Tibial nerve (tissue), 4 donors: ENCODE data around the gene PPFIBP1. TPM values are rescaled to one million over a fixed set of nuclear protein-coding genes. Genes with fewer than 3 reads are reported as not detected.
"Not testable (repeated sequence)": the region's sequence is repeated elsewhere in the genome, so short reads cannot be mapped to it uniquely, and the experiment has no call there.

Source experiments
- DNase-seq, 2 donors: peaks; one replicate each; pipeline ENCODE4 v3.0.0-alpha.2; 2019; ENCODE audit warnings: low spot score in 2 of 2
- H3K27ac ChIP-seq, 4 donors: fragments of 200-600 bp; sonication (generic) in 3 of 4; one replicate each; pipeline ENCODE4 v1.5.1; 2017 to 2019; ENCODE audit warnings: mild to moderate bottlenecking in 1 of 4
- H3K27me3 ChIP-seq, 2 donors: fragments of 200-600 bp; sonication (generic) in 1 of 2; one replicate each; pipeline versions ENCODE4 v1.5.1 to v1.6.0; 2017 to 2019
- H3K36me3 ChIP-seq, 3 donors: fragments of 200-600 bp; sonication (generic); one replicate each; pipeline ENCODE4 v1.5.1; 2018 to 2019
- H3K4me1 ChIP-seq, 4 donors: fragments of 200-600 bp; sonication (generic) in 3 of 4; one replicate each; pipeline ENCODE4 v1.5.1; 2017 to 2019
- H3K4me3 ChIP-seq, 4 donors: fragments of 200-600 bp; sonication (generic) in 3 of 4; one replicate each; pipeline ENCODE4 v1.5.1; 2017 to 2019; ENCODE audit warnings: mild to moderate bottlenecking in 1 of 4, moderate library complexity in 1 of 4
- H3K9me3 ChIP-seq, 4 donors: fragments of 200-600 bp; sonication (generic) in 3 of 4; one replicate each; pipeline ENCODE4 v1.5.1; 2017 to 2019
- CTCF ChIP-seq, 5 experiments: fragments of 200-600 bp in 3 of 5; fragments of 450-650 bp in 2 of 5; sonication (generic) in 3 of 5; IDR thresholded peaks; one replicate each; pipeline ENCODE4 v1.5.1; 2016 to 2019; ENCODE audit warnings: antibody characterized with exemption in 5 of 5, mild to moderate bottlenecking in 3 of 5, moderate library complexity in 2 of 5
- EP300 ChIP-seq, 2 donors: sonication (generic); formaldehyde crosslinking; IDR thresholded peaks; one replicate each; pipeline ENCODE4 v1.6.1; 2017; ENCODE audit warnings: antibody characterized with exemption in 2 of 2, mild to moderate bottlenecking in 1 of 2
- POLR2A ChIP-seq, 2 donors: fragments of 450-650 bp; IDR thresholded peaks; one replicate each; pipeline ENCODE4 v1.6.1; 2017; ENCODE audit warnings: antibody characterized with exemption in 2 of 2, mild to moderate bottlenecking in 2 of 2, moderate library complexity in 2 of 2
- WGBS, 2 donors: methylation state at CpG; one replicate each; pipeline ENCODE4 v1.1.5; 2018; 5-methylcytosine and 5-hydroxymethylcytosine counted together
- total RNA-seq, 4 donors: library from RNA; depleted of rRNA; stranded (reverse); fragments of >200 nt; gene quantifications; one replicate each; pipeline ENCODE4 v1.1.0, GENCODE V29; 2016

PPFIBP1 gene
- total RNA-seq, 4 donors from 2014 or later, result 56.9 to 110 (median 72.5) TPM

DNA sequence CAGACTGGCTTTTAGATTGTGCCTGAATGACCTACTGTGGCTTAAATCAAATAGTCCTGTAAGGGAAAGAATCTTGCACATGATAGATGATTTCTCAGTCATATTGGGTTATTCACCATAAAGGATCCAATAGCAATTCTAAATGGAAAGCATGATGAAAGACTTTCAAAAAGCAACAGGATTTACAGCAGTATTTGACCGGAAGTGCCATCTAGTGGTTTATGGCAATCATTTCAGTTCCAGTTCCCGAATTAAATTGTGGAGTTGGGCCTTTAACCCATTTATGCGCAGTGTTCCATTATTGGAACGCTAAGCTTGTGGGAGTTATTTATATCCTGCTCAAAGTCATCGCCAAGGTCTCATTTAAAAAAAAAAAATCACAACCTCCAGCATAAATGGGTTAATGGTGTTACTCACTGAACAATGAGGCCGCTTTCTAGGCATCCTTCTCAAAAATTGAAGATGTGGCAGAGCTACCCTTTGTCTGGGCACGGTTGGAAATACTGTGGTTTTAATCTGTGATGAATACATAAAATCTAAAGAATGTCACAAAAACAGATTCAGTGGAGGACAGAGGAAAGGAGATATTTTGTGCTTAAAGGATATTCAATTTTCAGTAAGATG, 111.5 kb downstream of the PPFIBP1 start:
- Histone ChIP-seq H3K9me3 (no peaks in the 10 kb centered on the region), H3K27ac (no peak overlapping the region), H3K27me3 (no peaks in the 10 kb centered on the region), H3K4me3 (no peak overlapping the region), H3K36me3 (peaks cover 0 to 9% (median 0%) of the 10 kb centered on the region in 3 donors), H3K4me1 (peaks cover 0 to 18% (median 0%) of the 10 kb centered on the region in 4 donors)
- DNase-seq, result no peak
- 48 to 58% methylated on average over 7 of the region's 7 CpGs for WGBS, 2 donors
- TF ChIP-seq EP300 (IDR thresholded peaks at IDR 0.05), result no peak
- TF ChIP-seq POLR2A (IDR thresholded peaks at IDR 0.05), result no peak
- TF ChIP-seq CTCF (IDR thresholded peaks at IDR 0.05), result peak; percentile 48 to 82 (median 62)

GRCh38 chr12:27636569-27636968, 112.6 kb downstream of the PPFIBP1 start:
- not testable (repeated sequence) for H3K4me3 ChIP-seq, H3K27me3 ChIP-seq, H3K9me3 ChIP-seq, H3K36me3 ChIP-seq, H3K27ac ChIP-seq, DNase-seq
- WGBS, 2 donors, result 93% methylated on average over 4 of the region's 4 CpGs
- peaks cover 0 to 18% (median 0%) of the 10 kb centered on the region in 4 donors for H3K4me1 ChIP-seq

GRCh38 chr12:27637524-27637923, 113.5 kb downstream of the PPFIBP1 start:
- no peak for TF ChIP-seq POLR2A (IDR thresholded peaks at IDR 0.05)
- TF ChIP-seq EP300 (IDR thresholded peaks at IDR 0.05), result no peak
- no peak for TF ChIP-seq CTCF (IDR thresholded peaks at IDR 0.05)
- H3K9me3 ChIP-seq, result no peaks in the 10 kb centered on the region
- WGBS, 2 donors, result 92 to 93% methylated on average over 1 of the region's 1 CpG
- no peak for DNase-seq
- H3K27me3 ChIP-seq, result no peaks in the 10 kb centered on the region
- H3K27ac ChIP-seq, result no peak overlapping the region
- H3K4me3 ChIP-seq, result no peak overlapping the region
- H3K36me3 ChIP-seq, result peaks cover 0 to 9% (median 0%) of the 10 kb centered on the region in 3 donors
- H3K4me1 ChIP-seq, result peaks cover 0 to 10% (median 0%) of the 10 kb centered on the region in 4 donors

GRCh38 chr12:27639265-27639664, 115.3 kb downstream of the PPFIBP1 start:
- Histone ChIP-seq H3K4me3 (no peak overlapping the region), H3K4me1 (peaks cover 0 to 7% (median 0%) of the 10 kb centered on the region in 4 donors), H3K9me3 (no peaks in the 10 kb centered on the region), H3K27ac (no peak overlapping the region), H3K27me3 (no peaks in the 10 kb centered on the region), H3K36me3 (peaks cover 0 to 7% (median 0%) of the 10 kb centered on the region in 3 donors)
- TF ChIP-seq EP300 (IDR thresholded peaks at IDR 0.05), result no peak
- TF ChIP-seq POLR2A (IDR thresholded peaks at IDR 0.05), result no peak
- TF ChIP-seq CTCF (IDR thresholded peaks at IDR 0.05), result no peak
- 58 to 90% methylated on average over 3 of the region's 3 CpGs for WGBS, 2 donors
- no peak for DNase-seq

GRCh38 chr12:27640566-27641200, 116.7 kb downstream of the PPFIBP1 start:
- not testable (repeated sequence) for DNase-seq, H3K27me3 ChIP-seq, H3K36me3 ChIP-seq, H3K4me3 ChIP-seq, H3K9me3 ChIP-seq, H3K27ac ChIP-seq
- H3K4me1 ChIP-seq, result peaks cover 0 to 12% (median 0%) of the 10 kb centered on the region in 4 donors
- WGBS, 2 donors, result 86 to 90% methylated on average over 7 of the region's 7 CpGs

GRCh38 chr12:27642361-27642760, 118.4 kb downstream of the PPFIBP1 start:
- not testable (repeated sequence) for H3K4me1 ChIP-seq, H3K27me3 ChIP-seq, H3K27ac ChIP-seq, H3K9me3 ChIP-seq, H3K4me3 ChIP-seq, DNase-seq
- H3K36me3 ChIP-seq, result peaks cover 0 to 17% (median 0%) of the 10 kb centered on the region in 3 donors
- 93 to 96% methylated on average over 4 of the region's 4 CpGs for WGBS, 2 donors

DNA sequence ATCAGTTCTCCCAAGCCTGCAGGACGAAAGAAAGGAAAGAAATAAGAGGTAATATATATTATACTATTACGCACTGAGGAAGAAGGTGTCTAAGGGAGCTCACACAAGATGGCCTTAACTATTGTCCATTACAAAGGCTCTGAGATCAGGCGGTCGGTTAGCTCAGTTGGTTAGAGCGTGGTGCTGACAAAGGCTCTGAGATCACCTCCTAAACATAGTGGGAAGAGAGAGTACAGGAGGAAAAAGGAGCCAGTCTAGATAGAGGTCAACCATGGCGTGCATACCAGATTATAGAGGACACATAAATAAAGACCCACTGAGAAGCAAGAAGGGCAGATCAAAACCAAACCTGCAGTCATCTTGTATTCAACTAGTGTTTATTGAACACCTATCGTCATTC, 118.9 kb downstream of the PPFIBP1 start:
- not testable (repeated sequence) for H3K27ac ChIP-seq, DNase-seq, H3K4me1 ChIP-seq, H3K4me3 ChIP-seq, H3K9me3 ChIP-seq, H3K27me3 ChIP-seq
- peaks cover 0 to 17% (median 0%) of the 10 kb centered on the region in 3 donors for H3K36me3 ChIP-seq
- WGBS, 2 donors, result 91 to 98% methylated on average over 5 to 6 of the region's 7 CpGs
